Measurements from ENCODE around the gene RELN.
"Not testable (repeated sequence)": the region's sequence is repeated elsewhere in the genome, so short reads cannot be mapped to it uniquely, and the experiment has no call there.

Gene RELN

DNA sequence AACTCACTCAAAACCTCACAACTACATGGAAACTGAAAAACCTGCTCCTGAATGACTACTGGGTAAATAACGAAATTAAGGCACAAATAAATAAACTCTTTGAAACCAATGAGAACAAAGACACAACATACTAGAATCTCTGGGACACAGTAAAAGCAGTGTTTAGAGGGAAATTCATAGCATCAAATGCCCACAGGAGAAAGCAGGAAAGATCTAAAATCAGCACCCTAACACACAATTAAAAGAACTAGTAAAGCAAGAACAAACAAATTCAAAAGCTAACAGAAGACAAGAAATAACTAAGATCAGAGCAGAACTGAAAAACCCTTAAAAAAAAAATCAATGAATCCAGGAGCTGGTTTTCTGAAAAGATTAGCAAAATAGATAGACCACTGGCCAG lies 202.4 kb downstream of the RELN start:
- not testable (repeated sequence) for DNase-seq (ENCODE audit: low read depth)

DNA sequence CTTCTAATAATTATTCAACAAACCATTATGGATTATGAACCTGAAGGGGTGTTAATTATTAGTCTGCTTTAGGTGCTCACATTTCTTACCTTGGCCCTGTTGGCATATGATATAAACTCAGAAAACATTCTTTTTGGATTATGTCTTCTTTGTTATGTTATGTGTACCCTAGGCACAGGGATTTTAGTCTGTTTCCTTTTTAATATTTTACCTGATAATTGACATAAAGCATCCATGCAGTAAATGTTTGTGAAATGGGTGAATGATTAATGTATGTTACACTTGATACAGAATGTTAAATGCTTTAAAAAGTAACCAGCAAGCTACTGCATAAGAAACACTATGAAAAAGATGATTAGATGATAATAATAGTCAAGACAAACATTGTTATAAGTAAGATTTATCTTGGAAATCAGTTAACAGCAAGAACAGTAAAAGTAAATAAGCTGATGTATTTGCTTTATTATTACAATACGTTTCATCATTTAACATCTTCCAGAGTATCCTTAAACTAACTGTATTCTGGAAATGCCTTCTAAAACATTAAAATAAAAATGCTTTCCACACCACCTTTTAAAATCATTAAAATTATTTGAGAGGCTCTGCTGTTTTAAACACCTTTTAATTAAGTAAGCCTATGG lies 204.7 kb downstream of the RELN start:
- no peak for DNase-seq (ENCODE audit: low read depth)

DNA sequence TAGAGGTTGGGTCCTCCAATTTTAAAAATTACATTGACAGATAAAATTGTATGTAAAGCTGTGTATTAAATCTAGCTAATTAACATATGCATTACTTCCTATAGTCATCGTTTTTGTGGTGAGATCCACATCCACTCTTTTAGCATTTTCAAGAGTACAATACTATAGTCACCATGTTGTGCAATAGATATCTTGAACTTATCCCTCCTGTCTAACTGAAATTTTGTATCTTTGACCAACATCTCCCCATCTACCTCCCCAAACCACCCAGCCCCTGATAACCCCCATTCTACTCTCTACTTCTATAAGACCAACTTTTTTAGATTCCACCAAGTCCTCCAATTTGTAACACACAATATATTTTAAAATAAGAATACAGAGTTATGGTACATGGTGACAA lies 208.0 kb downstream of the RELN start:
- DNase-seq (ENCODE audit: low read depth), result no peak

- not testable (repeated sequence) for DNase-seq (ENCODE audit: low read depth)
Measured at GRCh38 chr7:103780561-103780960, 208.9 kb downstream of the RELN start.

DNA sequence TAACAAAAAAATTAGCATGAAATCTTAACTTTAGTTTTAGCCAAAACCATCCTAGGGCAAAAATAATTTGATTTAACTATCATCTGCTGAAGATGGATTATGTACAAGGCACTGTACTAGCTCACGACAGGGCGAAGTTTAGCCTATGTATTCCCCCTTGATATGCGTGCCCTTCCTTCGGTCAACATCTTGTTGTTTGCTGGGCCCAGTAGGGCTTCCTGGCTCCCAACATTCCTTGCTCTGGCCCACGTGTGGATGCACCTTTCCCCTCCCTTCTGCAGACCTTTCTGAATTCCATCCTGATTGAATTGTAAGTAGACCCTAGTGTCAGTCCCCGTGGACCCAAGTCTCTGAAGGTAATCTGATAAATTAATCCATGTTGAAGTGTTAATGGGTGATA lies 212.0 kb downstream of the RELN start:
- no peak for DNase-seq (ENCODE audit: low read depth)

- DNase-seq (ENCODE audit: low read depth), result no peak
Measured at GRCh38 chr7:103773726-103774125, 215.7 kb downstream of the RELN start.

DNA sequence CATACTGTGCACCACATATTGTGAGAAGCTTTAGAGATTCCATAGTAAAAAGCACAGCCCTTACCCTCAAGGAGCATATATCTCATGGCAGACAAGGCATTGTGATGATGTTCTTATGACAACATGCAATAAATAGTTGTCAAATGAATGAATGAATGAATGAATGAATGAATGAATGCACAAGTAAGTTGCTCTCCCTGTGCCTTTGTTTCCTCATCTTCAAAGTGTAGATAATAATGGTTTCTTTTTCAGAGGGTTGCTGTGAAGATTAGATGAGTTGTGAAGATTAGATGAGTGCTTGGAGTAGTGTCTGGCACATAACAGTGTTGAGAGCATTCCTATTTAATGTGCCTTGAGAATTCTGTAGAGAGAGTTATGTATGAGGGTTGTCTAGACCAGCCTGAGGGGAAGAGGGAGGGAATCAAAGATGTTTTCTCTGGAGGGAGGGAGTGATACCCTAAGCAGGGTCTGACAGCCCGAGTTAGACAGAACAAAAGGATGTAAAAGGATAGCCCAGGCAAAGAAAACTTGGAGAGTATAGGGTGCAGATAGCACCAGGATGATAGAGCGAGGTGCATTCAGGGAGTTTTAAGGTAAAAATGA lies 217.2 kb downstream of the RELN start:
- DNase-seq (ENCODE audit: low read depth), result no peak

GRCh38 chr7:103771294-103771693 lies 218.2 kb downstream of the RELN start:
- no peak for DNase-seq (ENCODE audit: low read depth)

GRCh38 chr7:103766660-103767059 lies 222.8 kb downstream of the RELN start:
- DNase-seq (ENCODE audit: low read depth), result no peak

GRCh38 chr7:103765901-103766300 lies 223.6 kb downstream of the RELN start:
- DNase-seq (ENCODE audit: low read depth), result no peak

GRCh38 chr7:103764901-103765300 lies 224.6 kb downstream of the RELN start:
- DNase-seq (ENCODE audit: low read depth), result no peak

- no peak for DNase-seq (ENCODE audit: low read depth)
Measured at GRCh38 chr7:103762877-103763276, 226.6 kb downstream of the RELN start.

DNA sequence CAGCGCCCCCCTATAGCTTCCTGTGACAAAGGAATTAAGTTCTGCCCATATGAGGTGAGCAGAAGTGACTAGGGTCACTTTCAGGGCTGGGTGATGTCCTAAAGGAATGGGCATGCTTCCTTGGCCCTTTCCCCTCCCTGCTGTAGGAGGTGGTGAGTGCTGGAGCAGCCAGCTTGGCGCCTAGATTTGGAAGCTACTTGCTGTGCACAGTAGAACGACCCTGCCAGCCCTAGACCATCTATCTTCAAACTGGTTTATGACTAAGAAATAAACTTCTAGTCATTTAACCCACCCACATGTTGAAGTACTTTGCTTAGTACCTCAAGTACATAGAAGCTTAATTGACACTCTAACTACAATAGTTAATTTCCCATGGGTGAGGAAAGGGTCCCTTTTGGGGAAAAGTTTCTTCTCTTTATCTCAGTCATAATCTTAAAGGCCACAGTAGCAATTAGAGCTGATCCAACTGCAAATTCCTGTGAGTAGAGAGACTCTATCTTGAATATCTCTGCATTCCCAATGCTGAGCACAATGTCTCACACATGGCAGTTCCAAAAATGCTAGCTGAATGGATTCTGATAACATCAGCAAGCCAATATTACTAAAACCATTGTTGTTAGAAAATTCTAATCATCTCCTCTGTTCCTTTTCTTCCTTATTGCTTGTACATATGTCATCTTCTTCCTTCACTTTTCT lies 227.2 kb downstream of the RELN start:
- DNase-seq (ENCODE audit: low read depth), result no peak

- DNase-seq (ENCODE audit: low read depth), result no peak
Measured at GRCh38 chr7:103752995-103753394, 236.5 kb downstream of the RELN start.

DNA sequence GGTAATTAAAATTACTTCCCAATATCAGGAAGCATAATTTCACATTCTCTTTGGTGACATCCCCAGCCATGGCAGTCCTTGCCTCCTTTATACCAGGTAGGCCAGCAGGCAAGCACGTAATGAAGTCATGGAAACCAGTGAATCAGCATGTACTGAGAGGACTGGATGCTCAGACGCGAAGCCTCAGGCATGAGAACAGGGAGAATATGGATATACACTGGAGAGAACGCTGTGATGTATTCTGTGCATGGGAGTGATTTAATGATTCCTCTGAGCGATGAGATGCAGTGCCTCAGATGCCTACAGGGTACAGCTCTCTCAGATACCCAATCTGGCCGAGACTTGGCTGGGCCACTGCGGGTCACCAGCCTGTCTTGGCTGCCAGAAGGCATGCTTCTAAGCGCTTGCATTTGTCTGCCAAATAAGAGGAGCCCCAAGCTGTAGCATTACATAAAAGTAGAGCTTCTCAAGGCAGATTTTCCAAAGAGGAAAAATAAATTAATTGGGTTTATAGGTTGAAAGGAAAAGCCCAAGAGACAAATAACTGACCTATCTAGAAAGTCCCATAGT lies 238.1 kb downstream of the RELN start:
- no peak for DNase-seq (ENCODE audit: low read depth)

DNA sequence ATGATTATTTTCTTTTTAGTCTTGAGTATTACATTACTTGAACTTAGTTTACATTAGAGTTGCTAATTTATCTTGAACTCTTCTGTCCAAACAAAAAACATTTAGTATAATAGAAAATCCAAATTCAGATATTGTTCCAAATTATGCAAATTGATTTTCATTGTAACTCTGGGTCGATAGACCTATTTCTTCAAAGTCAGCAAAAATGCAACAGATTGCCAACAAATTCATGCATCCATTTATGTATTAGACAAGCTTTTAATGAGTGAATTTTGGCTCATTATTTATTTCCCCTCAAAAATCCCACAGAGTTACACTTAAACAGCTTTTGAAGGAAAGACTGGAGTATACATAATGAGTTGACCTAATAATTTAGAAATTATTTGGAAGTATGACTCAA lies 240.8 kb downstream of the RELN start:
- no peak for DNase-seq (ENCODE audit: low read depth)

DNA sequence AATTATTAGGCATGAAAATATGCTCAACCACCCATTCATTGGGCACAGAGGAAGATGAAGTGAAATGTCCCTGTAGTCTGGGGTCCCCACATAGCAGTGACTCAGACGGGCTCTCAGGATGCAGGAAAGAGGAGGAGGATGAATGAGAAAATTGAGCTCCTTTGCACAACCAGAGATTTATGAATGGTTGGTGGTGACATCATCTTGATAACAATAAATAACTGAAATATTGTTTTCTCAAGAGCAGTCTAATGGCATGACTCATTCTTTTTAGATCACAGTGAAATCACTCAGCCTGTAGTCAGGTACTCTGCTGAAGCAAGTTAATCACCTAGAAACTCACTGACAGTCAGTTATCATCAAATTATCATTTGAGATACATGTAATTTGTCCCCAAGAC lies 254.1 kb downstream of the RELN start:
- peak; percentile 45 for DNase-seq (ENCODE audit: low read depth)

- DNase-seq (ENCODE audit: low read depth), result no peak
Measured at GRCh38 chr7:103731169-103731568, 258.3 kb downstream of the RELN start.

GRCh38 chr7:103729026-103729425 lies 260.4 kb downstream of the RELN start:
- no peak for DNase-seq (ENCODE audit: low read depth)

DNA sequence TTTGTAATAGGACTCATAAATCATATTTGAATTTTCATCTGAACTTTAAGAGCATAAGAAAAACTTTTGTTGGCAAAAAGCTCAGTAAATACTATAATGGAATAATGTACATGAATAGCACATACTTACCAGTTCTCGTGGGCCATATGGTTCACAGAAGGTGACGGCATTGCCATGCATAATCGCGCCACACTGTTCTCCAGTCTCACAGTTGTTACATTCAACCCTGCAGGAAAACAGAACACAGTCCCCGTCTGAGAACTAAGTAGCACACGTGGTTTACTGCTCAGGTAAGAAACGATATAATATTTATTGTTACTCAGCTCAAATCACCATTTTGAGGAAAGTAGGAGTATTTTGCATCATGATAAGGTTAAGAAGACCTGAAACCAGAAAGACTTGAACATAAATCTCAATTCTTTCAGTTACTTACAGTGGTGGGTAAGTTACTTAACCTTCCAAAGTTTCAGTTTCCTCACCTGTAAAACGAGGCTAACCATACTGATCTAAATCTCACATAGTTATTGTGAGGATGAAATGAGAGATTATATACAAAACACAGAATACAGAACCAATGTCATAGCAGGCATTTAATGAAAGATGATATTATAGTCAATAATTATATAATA lies 261.4 kb downstream of the RELN start:
- no peak for DNase-seq (ENCODE audit: low read depth)

- no peak for DNase-seq (ENCODE audit: low read depth)
Measured at GRCh38 chr7:103719070-103719469, 270.4 kb downstream of the RELN start.

- DNase-seq (ENCODE audit: low read depth), result no peak
Measured at GRCh38 chr7:103718482-103719061, 270.9 kb downstream of the RELN start.

Measured in HS-5 (cell line).